ENCODE data around the gene CASR. TPM values are rescaled to one million over a fixed set of nuclear protein-coding genes. Genes with fewer than 3 reads are reported as not detected.
A peak's percentile ranks its signal among the peaks of the same experiment; 100 is the strongest.

Gene CASR
- total RNA-seq, 1 donor from 2014 or later = not detected

GRCh38 chr3:122295266-122296062, 112.0 kb downstream of the CASR start:
- DNase-seq = no peak
- ATAC-seq = peak; percentile 69
- intact Hi-C loops (cut with micrococcal nuclease) = no loop called here

DNA sequence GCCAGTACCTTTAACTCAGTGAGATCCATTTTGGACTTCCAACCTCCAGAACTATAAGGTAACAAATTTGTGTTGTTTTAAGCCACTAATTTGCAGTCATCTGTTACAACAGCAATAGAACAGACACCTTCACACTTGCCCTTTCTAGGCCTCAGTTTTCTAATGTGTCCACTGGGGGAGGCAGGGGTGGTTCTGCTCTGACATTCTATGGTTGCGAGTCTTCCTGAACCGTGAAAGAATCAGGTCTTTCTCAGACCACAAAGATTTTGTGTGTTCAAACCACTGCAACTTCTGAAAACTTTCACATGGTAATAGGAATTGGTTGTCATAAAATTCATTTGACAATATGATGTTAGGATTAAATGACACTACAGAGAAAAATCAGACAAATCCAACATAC, 114.8 kb downstream of the CASR start:
- ATAC-seq = no peak
- intact Hi-C loops (cut with micrococcal nuclease) = no loop called here
- DNase-seq = no peak

GRCh38 chr3:122299215-122299614, 115.7 kb downstream of the CASR start:
- intact Hi-C loops (cut with micrococcal nuclease) = no loop called here
- no peak for ATAC-seq
- DNase-seq = no peak

- DNase-seq = no peak
- intact Hi-C loops (cut with micrococcal nuclease) = no loop called here
- ATAC-seq = no peak
Observed at GRCh38 chr3:122299872-122300460, 116.5 kb downstream of the CASR start.

DNA sequence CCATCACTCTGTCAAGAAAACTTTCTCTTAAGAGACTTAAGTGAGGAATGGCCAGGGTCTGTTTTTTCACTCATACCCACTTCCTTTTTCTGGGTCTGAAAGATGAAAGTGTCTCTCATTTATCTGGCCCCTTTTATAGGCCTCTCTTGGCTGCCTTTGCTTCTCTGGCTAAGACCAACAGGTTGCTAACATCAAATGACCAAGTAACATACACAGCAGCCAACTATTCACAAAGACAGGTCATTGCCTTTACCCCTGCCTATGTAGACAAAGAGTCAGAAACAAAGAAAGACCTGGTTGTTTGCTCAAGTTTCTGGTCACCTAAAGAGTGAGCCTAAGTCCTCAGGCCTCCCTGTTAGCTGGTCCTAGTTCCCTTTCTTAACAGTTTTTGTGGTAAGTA, 117.6 kb downstream of the CASR start:
- intact Hi-C loops (cut with micrococcal nuclease) = no loop called here
- no peak for ATAC-seq
- no peak for DNase-seq

DNA sequence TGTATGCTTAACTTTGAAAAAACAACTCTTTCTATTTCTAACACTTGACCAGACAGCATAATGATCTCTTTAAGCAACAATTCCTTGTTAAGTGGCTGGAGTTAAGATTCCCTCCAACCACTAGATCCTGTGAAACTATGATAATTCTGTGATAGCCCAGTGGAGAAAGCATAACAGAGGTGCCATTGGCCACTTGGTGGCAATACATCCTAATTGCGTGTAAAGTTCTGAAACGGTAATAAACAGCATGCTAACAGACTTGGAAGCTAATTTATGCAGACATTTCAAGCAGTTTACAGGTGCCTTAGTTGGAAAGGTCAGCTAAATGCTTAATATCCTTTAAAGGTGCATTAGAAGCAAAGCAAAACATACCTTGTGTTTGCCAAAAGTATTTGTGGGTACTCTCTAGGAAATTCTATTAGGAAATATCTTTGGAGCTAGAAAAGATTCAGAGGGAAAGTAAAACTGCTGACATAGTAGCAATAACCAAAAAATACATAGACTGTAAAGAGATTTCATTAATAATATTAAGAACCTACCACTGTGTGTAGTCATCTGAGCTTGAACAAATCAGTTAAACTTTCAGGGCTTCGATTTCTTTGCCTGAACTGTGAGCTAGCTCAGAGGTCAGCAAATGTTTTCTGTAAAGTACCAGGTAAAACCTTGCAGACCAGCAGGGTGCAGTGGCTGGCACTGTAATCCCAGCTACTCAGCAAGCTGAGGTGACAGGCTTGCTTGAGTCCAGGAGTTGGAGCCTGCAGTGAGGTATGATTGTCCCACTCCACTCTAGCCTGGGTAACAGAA, 122.6 kb downstream of the CASR start:
- peak; percentile 54 for ATAC-seq
- intact Hi-C loops (cut with micrococcal nuclease) = no loop called here
- no peak for DNase-seq

DNA sequence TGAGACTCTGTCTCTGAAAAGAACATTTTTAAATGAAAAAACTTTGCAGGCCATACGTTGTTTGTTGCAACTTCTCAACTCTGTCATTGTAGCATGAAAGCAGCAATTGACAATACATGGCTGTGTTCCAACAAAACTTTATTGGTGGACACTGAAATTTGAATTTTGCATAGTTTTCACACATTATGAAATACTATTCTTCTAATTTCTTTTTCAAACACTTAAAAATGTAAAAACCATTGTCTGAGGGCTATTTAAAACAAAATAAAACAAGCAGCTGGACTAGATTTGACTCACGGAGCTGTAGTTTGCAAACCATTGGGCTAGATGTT, 123.1 kb downstream of the CASR start:
- intact Hi-C loops (cut with micrococcal nuclease) = no loop called here
- no peak for ATAC-seq
- no peak for DNase-seq

- ATAC-seq = no peak
- intact Hi-C loops (cut with micrococcal nuclease) = no loop called here
- DNase-seq = no peak
Observed at GRCh38 chr3:122307094-122307687, 123.7 kb downstream of the CASR start.

GRCh38 chr3:122307976-122308375, 124.5 kb downstream of the CASR start:
- ATAC-seq (no peak), DNase-seq (no peak)
- intact Hi-C loops (cut with micrococcal nuclease) = no loop called here

- ATAC-seq (no peak), DNase-seq (no peak)
- intact Hi-C loops (cut with micrococcal nuclease) = no loop called here
Observed at GRCh38 chr3:122310361-122310760, 126.9 kb downstream of the CASR start.

- intact Hi-C loops (cut with micrococcal nuclease) = no loop called here
- DNase-seq (no peak), ATAC-seq (no peak)
Observed at GRCh38 chr3:122312826-122313225, 129.4 kb downstream of the CASR start.

- DNase-seq (no peak), ATAC-seq (no peak)
- intact Hi-C loops (cut with micrococcal nuclease) = no loop called here
Observed at GRCh38 chr3:122313281-122313680, 129.8 kb downstream of the CASR start.

- ATAC-seq = no peak
- no peak for DNase-seq
- intact Hi-C loops (cut with micrococcal nuclease) = no loop called here
Observed at GRCh38 chr3:122314228-122314876, 130.9 kb downstream of the CASR start.

DNA sequence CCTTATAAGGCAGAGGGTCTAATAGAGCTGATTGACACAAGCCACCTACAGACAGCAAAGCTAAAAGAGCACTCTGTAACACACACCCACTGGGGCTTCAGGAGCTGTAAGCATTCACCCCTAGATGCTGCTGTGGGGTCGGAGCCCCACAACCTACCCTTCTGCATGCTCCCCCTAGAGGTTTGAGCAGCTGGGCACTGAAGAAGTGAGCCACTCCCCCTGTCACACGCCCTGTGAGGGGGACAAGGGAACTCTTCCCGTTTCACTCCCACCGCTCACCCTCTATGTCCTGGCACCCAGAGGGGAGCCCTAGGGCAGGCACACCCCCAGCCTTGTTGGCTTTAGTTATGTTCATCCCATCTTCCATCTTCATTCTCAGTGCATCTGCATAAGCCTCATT, 132.2 kb downstream of the CASR start:
- DNase-seq = no peak

GRCh38 chr3:122316368-122316767, 132.9 kb downstream of the CASR start:
- DNase-seq = no peak
- intact Hi-C loops (cut with micrococcal nuclease) = no loop called here
- no peak for ATAC-seq

More for the DNA sequence above, 132.2 kb downstream of the CASR start:
- ATAC-seq = no peak
- intact Hi-C loops (cut with micrococcal nuclease) = no loop called here

DNA sequence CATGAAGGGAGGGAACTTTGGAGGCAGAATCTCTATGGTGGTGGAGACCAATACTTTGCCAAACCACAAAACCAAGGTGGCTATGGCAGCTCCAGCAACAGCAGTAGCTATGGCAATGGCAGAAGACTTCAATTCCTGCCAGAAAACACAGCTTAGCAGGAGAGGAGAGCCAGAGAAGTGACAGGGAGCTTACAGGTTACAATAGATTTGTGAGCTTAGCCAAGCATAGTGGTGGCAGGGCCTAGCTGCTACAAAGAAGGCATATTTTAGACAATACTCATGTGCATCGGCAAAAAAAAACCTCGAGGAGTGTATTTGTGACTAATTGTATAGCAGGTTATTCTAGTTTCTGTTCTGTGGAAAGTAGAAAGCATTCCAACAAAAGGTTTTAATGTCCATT, 135.2 kb downstream of the CASR start:
- no peak for DNase-seq
- intact Hi-C loops (cut with micrococcal nuclease) = no loop called here

GRCh38 chr3:122322095-122323075, 138.9 kb downstream of the CASR start:
- ATAC-seq (no peak), DNase-seq (no peak)
- intact Hi-C loops (cut with micrococcal nuclease) = no loop called here

More for the DNA sequence above, 135.2 kb downstream of the CASR start:
- no peak for ATAC-seq

DNA sequence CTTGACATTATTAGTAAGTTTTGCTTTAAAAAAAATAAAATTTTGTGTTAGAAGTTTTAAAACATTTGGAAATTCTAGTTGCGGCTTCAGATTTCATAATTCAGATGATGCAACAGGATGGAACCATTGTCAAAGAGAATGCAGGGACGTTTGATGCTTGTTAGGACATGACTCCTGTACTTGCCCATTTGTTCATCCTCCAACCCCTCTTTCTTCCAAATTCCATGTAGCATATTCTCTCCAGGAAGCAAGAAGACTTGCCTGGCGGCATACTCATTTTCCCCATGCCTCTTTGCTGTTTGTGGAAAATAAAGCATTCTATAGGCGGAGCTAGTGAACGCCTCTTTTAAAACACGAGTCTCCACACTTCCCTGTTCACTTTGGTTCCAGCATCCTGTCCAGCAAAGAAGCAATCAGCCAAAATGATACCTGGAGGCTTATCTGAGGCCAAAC, 141.4 kb downstream of the CASR start, which contains the start of gene CSTA:
Gene CSTA (plus strand): TSS at position 378 of the 453 bp plus-strand sequence. CDS start 45 bp downstream, at position 423.
- DNase-seq = no peak
- ATAC-seq = no peak
- intact Hi-C loops (cut with micrococcal nuclease) = no loop called here

Measured in left ventricle myocardium superior (tissue), 1 donor.